Stimulated activated CD4-positive, alpha-beta T cell treated with anti-CD3 and anti-CD28 coated beads, Interleukin-1b, Interleukin-23, amount 100 ng/mL, for 24 hours (primary cell): Measurements from ENCODE around the gene MRGPRD.

Experiments
- DNase-seq, 4 experiments: peaks; one replicate each; pipeline ENCODE4 v3.0.0-alpha.2; 2020; ENCODE audit warnings: low read depth in 4 of 4, low spot score in 1 of 4

Gene MRGPRD

GRCh38 chr11:68970921-68971636 is 9.7 kb downstream of the MRGPRD start:
- DNase-seq = no peak

- no peak for DNase-seq
These were observed 11.4 kb downstream of the MRGPRD start for GRCh38 chr11:68969386-68969785.

GRCh38 chr11:68968306-68969250 is 12.2 kb downstream of the MRGPRD start:
- no peak for DNase-seq

GRCh38 chr11:68966894-68967780 is 13.6 kb downstream of the MRGPRD start:
- no peak for DNase-seq

- DNase-seq = no peak
These were observed 14.6 kb downstream of the MRGPRD start for GRCh38 chr11:68965901-68966853.

- DNase-seq = no peak
These were observed 17.0 kb downstream of the MRGPRD start for GRCh38 chr11:68963779-68964178.

GRCh38 chr11:68962527-68963250 is 18.1 kb downstream of the MRGPRD start:
- DNase-seq = no peak

- no peak for DNase-seq
These were observed 19.5 kb downstream of the MRGPRD start for GRCh38 chr11:68961245-68961644.

GRCh38 chr11:68960294-68961071 is 20.3 kb downstream of the MRGPRD start:
- DNase-seq = no peak

- no peak for DNase-seq
These were observed 21.1 kb downstream of the MRGPRD start for GRCh38 chr11:68959465-68960293.

- no peak for DNase-seq
These were observed 22.6 kb downstream of the MRGPRD start for GRCh38 chr11:68958211-68958610.

- DNase-seq = no peak
These were observed 24.1 kb downstream of the MRGPRD start for GRCh38 chr11:68956547-68957254.

- no peak for DNase-seq
These were observed 24.6 kb downstream of the MRGPRD start for GRCh38 chr11:68956142-68956541.

GRCh38 chr11:68955607-68955958 is 25.2 kb downstream of the MRGPRD start:
- no peak for DNase-seq

GRCh38 chr11:68954836-68955606 is 25.8 kb downstream of the MRGPRD start:
- DNase-seq = no peak

GRCh38 chr11:68950762-68951161 is 30.0 kb downstream of the MRGPRD start:
- no peak for DNase-seq

GRCh38 chr11:68950270-68950669 is 30.5 kb downstream of the MRGPRD start:
- DNase-seq = no peak
